GM12892 (cell line): ENCODE data around the gene ZDHHC17.

Experiments
- POLR2A ChIP-seq: IDR thresholded peaks from 2 replicates; pipeline ENCODE4 v1.6.1; 2011; ENCODE audit warnings: low read depth, low read length, control low read depth
- POLR2AphosphoS5 ChIP-seq: IDR thresholded peaks from 2 replicates; pipeline ENCODE4 v1.6.1; 2011; ENCODE audit warnings: low read depth, low read length, control low read depth
- TAF1 ChIP-seq: IDR thresholded peaks from 2 replicates; pipeline ENCODE4 v1.6.1; 2011; ENCODE audit warnings: low read depth, mild to moderate bottlenecking, control low read depth, low read length, borderline replicate concordance

- TF ChIP-seq POLR2A (no peak), POLR2AphosphoS5 (no peak), TAF1 (no peak)
These were observed 135.6 kb downstream of the ZDHHC17 start for GRCh38 chr12:76899522-76899921.
